ENCODE measurements around the gene ST7L.

Gene ST7L

DNA sequence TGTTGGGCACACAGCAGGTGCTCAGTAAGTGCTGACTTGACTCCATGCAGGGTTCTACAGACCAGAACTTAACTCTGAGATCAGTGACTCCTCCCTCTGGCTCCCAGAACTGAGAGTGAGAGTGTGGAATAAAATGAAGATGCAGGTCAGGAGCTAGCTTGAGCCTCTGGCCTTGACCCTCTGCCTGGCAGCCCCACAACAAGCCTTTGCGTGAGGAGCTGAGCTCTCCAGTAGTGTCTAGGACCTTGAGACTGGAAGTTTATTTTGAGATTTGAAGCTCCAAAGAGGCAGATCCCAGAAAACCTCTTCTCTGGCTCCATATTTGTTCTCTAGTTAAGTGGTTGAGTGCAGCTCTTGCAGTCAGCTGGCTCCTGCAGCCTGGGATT, 113.5 kb downstream of the ST7L start:
- Histone ChIP-seq H3K36me3 (no peaks in the 10 kb centered on the region), H3K4me1 (peaks cover 8 to 44% (median 34%) of the 10 kb centered on the region in 10 experiments; a peak in 18 of 20 replicates), H3K9me3 (replicated peaks in 1 of 11) (peaks cover 0 to 14% (median 0%) of the 10 kb centered on the region in 11 experiments; a peak in 5 of 22 replicates), H3K27ac (no peak overlapping the region), H3K27me3 (peaks cover 84 to 99% (median 91%) of the 10 kb centered on the region in 11 experiments), H3K4me3 (no peak overlapping the region), H4K20me1 (peaks cover 0 to 30% (median 0%) of the 10 kb centered on the region in 11 experiments; a peak in 7 of 22 replicates), H3K9ac (no peak overlapping the region), H3K4me2 (peak overlapping the region in 8 of 11 experiments; percentile 24 to 68 (median 55); a peak in 15 of 22 replicates)
- no peak for TF ChIP-seq Cebpa-rat (IDR thresholded peaks at IDR 0.05)

DNA sequence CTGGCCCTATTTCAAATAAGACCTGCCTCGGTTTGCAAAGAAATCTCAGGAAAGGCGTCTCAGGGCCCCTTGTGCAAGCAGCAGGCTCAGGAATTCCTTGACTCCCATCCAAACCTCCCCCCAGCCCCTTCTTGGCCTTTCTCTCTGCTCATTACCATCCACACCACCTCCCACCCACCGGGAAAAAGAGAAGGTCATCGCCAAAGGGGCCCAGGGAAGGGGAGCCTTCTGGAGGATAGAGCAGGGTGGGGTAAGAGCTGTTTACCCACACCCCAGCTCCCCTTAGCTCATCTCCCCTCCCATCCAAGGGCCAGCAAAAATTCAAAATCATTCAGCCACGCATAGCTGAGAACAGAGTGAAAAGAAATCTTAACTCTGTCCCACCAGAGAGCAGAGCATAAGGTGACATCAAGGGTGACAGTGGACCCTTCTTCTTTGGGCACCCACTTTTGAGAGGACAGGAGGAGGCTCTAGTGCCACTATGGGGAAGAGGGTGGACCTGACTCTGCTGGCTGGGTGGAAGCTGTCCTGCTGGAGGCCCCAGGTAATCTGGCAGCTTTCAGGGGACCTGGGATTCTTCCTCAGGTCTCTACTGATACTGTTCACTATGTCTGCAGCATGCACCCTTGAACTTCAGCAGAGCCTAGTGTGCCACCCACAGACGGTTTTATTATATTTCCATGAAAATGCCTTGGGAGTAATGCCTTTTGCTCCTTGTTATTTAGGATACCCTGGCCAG, 114.1 kb downstream of the ST7L start:
- Histone ChIP-seq H3K9ac (no peak overlapping the region), H3K36me3 (no peaks in the 10 kb centered on the region), H4K20me1 (peaks cover 0 to 30% (median 0%) of the 10 kb centered on the region in 11 experiments; a peak in 7 of 22 replicates), H3K27ac (no peak overlapping the region), H3K4me1 (peaks cover 8 to 44% (median 34%) of the 10 kb centered on the region in 10 experiments; a peak in 18 of 20 replicates), H3K4me3 (no peak overlapping the region), H3K4me2 (peak overlapping the region in 8 of 11 experiments; percentile 24 to 68 (median 55); a peak in 13 of 22 replicates), H3K27me3 (peaks cover 82 to 99% (median 89%) of the 10 kb centered on the region in 11 experiments), H3K9me3 (replicated peaks in 1 of 11) (peaks cover 0 to 14% (median 0%) of the 10 kb centered on the region in 11 experiments; a peak in 5 of 22 replicates)
- no peak for TF ChIP-seq Cebpa-rat (IDR thresholded peaks at IDR 0.05)

GRCh38 chr1:112504001-112504660, 114.8 kb downstream of the ST7L start:
- Histone ChIP-seq H3K27ac (no peak overlapping the region), H4K20me1 (peaks cover 0 to 24% (median 0%) of the 10 kb centered on the region in 11 experiments; a peak in 7 of 22 replicates), H3K36me3 (no peaks in the 10 kb centered on the region), H3K27me3 (peaks cover 78 to 95% (median 87%) of the 10 kb centered on the region in 11 experiments), H3K4me3 (no peak overlapping the region), H3K4me1 (peaks cover 8 to 44% (median 34%) of the 10 kb centered on the region in 10 experiments; a peak in 18 of 20 replicates), H3K4me2 (peak overlapping the region in 1 of 11 experiments; percentile 68; a peak in 4 of 22 replicates), H3K9me3 (replicated peaks in 1 of 11) (peaks cover 0 to 10% (median 0%) of the 10 kb centered on the region in 11 experiments; a peak in 5 of 22 replicates), H3K9ac (no peak overlapping the region)
- no peak for TF ChIP-seq Cebpa-rat (IDR thresholded peaks at IDR 0.05)

DNA sequence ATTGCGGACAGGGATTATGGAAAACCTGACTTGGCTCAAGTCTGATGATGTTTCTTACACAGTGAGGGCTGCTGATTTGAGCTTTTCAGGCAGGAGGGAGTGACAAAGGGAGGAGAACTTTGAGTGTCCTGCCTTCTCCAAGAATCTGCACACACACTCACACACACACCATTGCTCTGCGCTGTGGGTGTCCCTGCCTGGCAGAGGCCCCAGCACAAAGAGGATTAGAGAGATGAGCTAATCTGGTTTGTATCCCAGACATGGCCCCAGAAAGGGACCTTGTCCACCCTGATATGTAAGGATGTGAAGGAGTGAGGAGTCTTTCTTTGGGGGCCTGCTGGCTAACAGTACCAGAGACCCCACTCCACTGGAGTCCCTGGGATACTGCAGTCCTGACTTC, 116.1 kb downstream of the ST7L start:
- Histone ChIP-seq H3K4me1 (peaks cover 0 to 33% (median 23%) of the 10 kb centered on the region in 10 experiments; a peak in 18 of 20 replicates), H3K9ac (no peak overlapping the region), H3K27ac (no peak overlapping the region), H3K27me3 (peaks cover 65 to 82% (median 74%) of the 10 kb centered on the region in 11 experiments), H4K20me1 (peaks cover 0 to 19% (median 0%) of the 10 kb centered on the region in 11 experiments; a peak in 5 of 22 replicates), H3K36me3 (no peaks in the 10 kb centered on the region), H3K9me3 (replicated peaks in 1 of 11) (peaks cover 0 to 5% (median 0%) of the 10 kb centered on the region in 11 experiments; a peak in 2 of 22 replicates), H3K4me2 (no peak overlapping the region), H3K4me3 (no peak overlapping the region)
- no peak for TF ChIP-seq Cebpa-rat (IDR thresholded peaks at IDR 0.05)

DNA sequence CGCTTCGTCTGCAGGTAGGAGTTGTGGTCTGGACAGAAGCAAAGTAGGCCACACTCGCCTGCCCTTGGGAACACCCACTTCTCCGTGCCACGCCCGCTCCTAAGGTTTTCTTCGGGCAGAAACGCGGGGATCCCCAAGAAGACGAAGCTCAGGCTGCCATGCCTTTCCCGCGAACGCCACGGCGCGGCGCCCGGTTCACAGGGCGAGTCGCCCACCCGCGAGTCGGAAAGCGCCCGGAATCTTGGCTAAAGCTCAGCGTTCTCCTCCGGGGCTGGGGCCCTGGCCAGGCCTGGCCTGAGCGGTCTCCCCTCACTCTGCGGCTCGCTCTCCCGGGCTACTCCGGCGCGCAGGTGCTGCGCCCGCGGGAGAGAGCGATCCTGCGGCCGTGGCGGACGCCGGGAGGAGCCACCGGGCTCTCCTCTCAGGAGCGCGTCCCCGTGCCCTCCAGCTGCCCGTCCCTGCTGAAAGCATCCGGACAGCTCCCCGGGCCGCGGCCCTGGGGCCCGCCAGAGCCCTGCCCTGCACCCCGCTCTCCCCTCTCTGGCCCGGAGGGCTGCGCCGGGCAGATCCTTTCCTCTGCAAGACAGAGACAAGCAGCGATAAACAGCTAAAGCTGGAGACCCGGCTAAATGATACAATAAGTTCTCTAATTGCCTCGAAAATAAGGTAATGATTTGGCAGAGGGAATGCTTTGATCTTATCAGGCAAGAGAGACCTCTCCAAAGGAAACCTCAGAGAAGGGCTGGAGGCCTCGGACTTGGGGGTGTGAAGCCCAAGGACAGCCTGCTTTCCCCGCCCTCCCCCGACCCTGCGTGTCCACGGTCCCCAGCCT, 116.9 kb downstream of the ST7L start:
- no peak for TF ChIP-seq Cebpa-rat (IDR thresholded peaks at IDR 0.05)
- H3K9ac ChIP-seq = peak overlapping the region in 3 of 11 experiments; percentile 30 to 53 (median 37); a peak in 3 of 22 replicates
- no peaks in the 10 kb centered on the region for H3K36me3 ChIP-seq
- H3K9me3 ChIP-seq (replicated peaks in 1 of 11) = peaks cover 0 to 5% (median 0%) of the 10 kb centered on the region in 11 experiments; a peak in 2 of 22 replicates
- no peak overlapping the region for H3K27ac ChIP-seq
- peak overlapping the region; percentile 48 to 80 (median 72) for H3K4me2 ChIP-seq
- peaks cover 0 to 19% (median 0%) of the 10 kb centered on the region in 11 experiments; a peak in 5 of 22 replicates for H4K20me1 ChIP-seq
- peak overlapping the region; percentile 28 to 66 (median 52); a peak in 19 of 20 replicates for H3K4me3 ChIP-seq
- peaks cover 57 to 74% (median 66%) of the 10 kb centered on the region in 11 experiments for H3K27me3 ChIP-seq
- peaks cover 0 to 26% (median 18%) of the 10 kb centered on the region in 10 experiments; a peak in 14 of 20 replicates for H3K4me1 ChIP-seq

GRCh38 chr1:112496290-112496689, 122.7 kb downstream of the ST7L start:
- peaks cover 11 to 19% (median 17%) of the 10 kb centered on the region in 11 experiments for H3K27me3 ChIP-seq
- no peaks in the 10 kb centered on the region for H4K20me1 ChIP-seq
- H3K27ac ChIP-seq = no peak overlapping the region
- H3K4me3 ChIP-seq = no peak overlapping the region
- no peak overlapping the region for H3K9ac ChIP-seq
- H3K36me3 ChIP-seq = no peaks in the 10 kb centered on the region
- no peaks in the 10 kb centered on the region for H3K9me3 ChIP-seq (replicated peaks in 1 of 11)
- no peaks in the 10 kb centered on the region for H3K4me1 ChIP-seq
- H3K4me2 ChIP-seq = no peak overlapping the region
- no peak for TF ChIP-seq Cebpa-rat (IDR thresholded peaks at IDR 0.05)

- TF ChIP-seq Cebpa-rat (IDR thresholded peaks at IDR 0.05) = no peak
- Histone ChIP-seq H3K9me3 (replicated peaks in 1 of 11) (no peaks in the 10 kb centered on the region), H3K9ac (no peak overlapping the region), H3K4me2 (no peak overlapping the region), H3K36me3 (no peaks in the 10 kb centered on the region), H3K4me3 (no peak overlapping the region), H3K27ac (no peak overlapping the region), H3K4me1 (no peaks in the 10 kb centered on the region), H3K27me3 (no peaks in the 10 kb centered on the region), H4K20me1 (no peaks in the 10 kb centered on the region)
Observed at GRCh38 chr1:112493351-112493750, 125.6 kb downstream of the ST7L start.

- no peak for TF ChIP-seq Cebpa-rat (IDR thresholded peaks at IDR 0.05)
- no peaks in the 10 kb centered on the region for H3K36me3 ChIP-seq
- no peaks in the 10 kb centered on the region for H3K9me3 ChIP-seq (replicated peaks in 1 of 11)
- H4K20me1 ChIP-seq = no peaks in the 10 kb centered on the region
- no peak overlapping the region for H3K4me3 ChIP-seq
- H3K4me2 ChIP-seq = no peak overlapping the region
- no peaks in the 10 kb centered on the region for H3K27me3 ChIP-seq
- no peaks in the 10 kb centered on the region for H3K4me1 ChIP-seq
- H3K27ac ChIP-seq = no peak overlapping the region
- H3K9ac ChIP-seq = no peak overlapping the region
Observed at GRCh38 chr1:112492076-112492475, 126.9 kb downstream of the ST7L start.
